ENCODE results near the gene IER5L.

IER5L gene

GRCh38 chr9:129148463-129149204 lies 29.4 kb downstream of the IER5L start:
- intact Hi-C loops (cut with DNase I; ENCODE audit: low total_unique reads) = loop anchor here (10.0 kb wide), 1 partner anchor 186 kb away; no protein-coding TSS in a partner anchor
- DNase-seq = no peak
- Histone ChIP-seq H3K4me3 (no peak overlapping the region), H3K4me1 (peaks cover 0 to 46% (median 38%) of the 10 kb centered on the region in 4 donors), H3K27me3 (no peaks in the 10 kb centered on the region), H3K27ac (peak overlapping the region; percentile 91 to 99), H3K36me3 (peaks cover 0 to 57% (median 5%) of the 10 kb centered on the region in 3 donors), H3K9me3 (no peaks in the 10 kb centered on the region)
- TF ChIP-seq, protein P1, sequence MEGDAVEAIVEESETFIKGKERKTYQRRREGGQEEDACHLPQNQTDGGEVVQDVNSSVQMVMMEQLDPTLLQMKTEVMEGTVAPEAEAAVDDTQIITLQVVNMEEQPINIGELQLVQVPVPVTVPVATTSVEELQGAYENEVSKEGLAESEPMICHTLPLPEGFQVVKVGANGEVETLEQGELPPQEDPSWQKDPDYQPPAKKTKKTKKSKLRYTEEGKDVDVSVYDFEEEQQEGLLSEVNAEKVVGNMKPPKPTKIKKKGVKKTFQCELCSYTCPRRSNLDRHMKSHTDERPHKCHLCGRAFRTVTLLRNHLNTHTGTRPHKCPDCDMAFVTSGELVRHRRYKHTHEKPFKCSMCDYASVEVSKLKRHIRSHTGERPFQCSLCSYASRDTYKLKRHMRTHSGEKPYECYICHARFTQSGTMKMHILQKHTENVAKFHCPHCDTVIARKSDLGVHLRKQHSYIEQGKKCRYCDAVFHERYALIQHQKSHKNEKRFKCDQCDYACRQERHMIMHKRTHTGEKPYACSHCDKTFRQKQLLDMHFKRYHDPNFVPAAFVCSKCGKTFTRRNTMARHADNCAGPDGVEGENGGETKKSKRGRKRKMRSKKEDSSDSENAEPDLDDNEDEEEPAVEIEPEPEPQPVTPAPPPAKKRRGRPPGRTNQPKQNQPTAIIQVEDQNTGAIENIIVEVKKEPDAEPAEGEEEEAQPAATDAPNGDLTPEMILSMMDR (IDR thresholded peaks at IDR 0.05) = no peak

GRCh38 chr9:129146441-129146941 lies 31.6 kb downstream of the IER5L start:
- Histone ChIP-seq H3K9me3 (no peaks in the 10 kb centered on the region), H3K4me1 (peaks cover 18 to 67% (median 59%) of the 10 kb centered on the region in 4 donors), H3K27me3 (no peaks in the 10 kb centered on the region), H3K27ac (peak overlapping the region; percentile 91 to 99), H3K36me3 (peaks cover 0 to 37% (median 3%) of the 10 kb centered on the region in 3 donors), H3K4me3 (no peak overlapping the region)
- TF ChIP-seq, protein P1 (IDR thresholded peaks at IDR 0.05) = no peak
- intact Hi-C loops (cut with DNase I; ENCODE audit: low total_unique reads) = loop anchor here (10.0 kb wide), 1 partner anchor 188 kb away; no protein-coding TSS in a partner anchor
- DNase-seq = peak in 1 of 2 donors; percentile 33

GRCh38 chr9:129145841-129146292 lies 32.2 kb downstream of the IER5L start:
- Histone ChIP-seq H3K4me3 (no peak overlapping the region), H3K9me3 (no peaks in the 10 kb centered on the region), H3K36me3 (peaks cover 0 to 31% (median 0%) of the 10 kb centered on the region in 3 donors), H3K27ac (peak overlapping the region; percentile 91 to 99), H3K27me3 (no peaks in the 10 kb centered on the region), H3K4me1 (peaks cover 18 to 73% (median 66%) of the 10 kb centered on the region in 4 donors)
- DNase-seq = no peak
- TF ChIP-seq, protein P1 (IDR thresholded peaks at IDR 0.05) = no peak
- intact Hi-C loops (cut with DNase I; ENCODE audit: low total_unique reads) = loop anchor here (10.0 kb wide), 1 partner anchor 189 kb away; no protein-coding TSS in a partner anchor

DNA sequence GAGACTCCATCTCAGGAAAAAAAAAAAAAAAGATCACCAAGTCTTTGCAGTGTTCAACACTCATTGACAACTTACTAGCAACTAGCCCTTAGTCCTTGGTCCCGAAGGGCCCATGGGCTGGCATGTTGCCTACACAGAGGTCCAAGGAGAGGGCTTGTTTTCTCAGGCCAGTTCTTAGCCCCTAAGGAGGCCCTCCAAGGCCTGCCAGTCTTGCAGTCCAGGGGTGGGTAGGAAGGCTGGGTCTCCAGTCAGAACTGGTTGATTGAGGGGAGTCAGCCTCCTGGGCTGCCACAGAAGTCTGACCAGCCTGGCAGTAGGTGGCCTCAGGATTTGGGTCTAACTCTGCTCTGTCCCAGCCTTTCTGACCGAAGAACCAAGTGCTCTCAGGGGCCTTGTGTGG lies 32.7 kb downstream of the IER5L start:
- TF ChIP-seq, protein P1 (IDR thresholded peaks at IDR 0.05) = no peak
- intact Hi-C loops (cut with DNase I; ENCODE audit: low total_unique reads) = loop anchor here (10.0 kb wide), 1 partner anchor 189 kb away; no protein-coding TSS in a partner anchor
- H3K27ac ChIP-seq = peak overlapping the region; percentile 91 to 99
- no peaks in the 10 kb centered on the region for H3K27me3 ChIP-seq
- H3K36me3 ChIP-seq = peaks cover 0 to 25% (median 0%) of the 10 kb centered on the region in 3 donors
- no peaks in the 10 kb centered on the region for H3K9me3 ChIP-seq
- no peak for DNase-seq
- H3K4me3 ChIP-seq = no peak overlapping the region
- H3K4me1 ChIP-seq = peaks cover 18 to 79% (median 71%) of the 10 kb centered on the region in 4 donors

DNA sequence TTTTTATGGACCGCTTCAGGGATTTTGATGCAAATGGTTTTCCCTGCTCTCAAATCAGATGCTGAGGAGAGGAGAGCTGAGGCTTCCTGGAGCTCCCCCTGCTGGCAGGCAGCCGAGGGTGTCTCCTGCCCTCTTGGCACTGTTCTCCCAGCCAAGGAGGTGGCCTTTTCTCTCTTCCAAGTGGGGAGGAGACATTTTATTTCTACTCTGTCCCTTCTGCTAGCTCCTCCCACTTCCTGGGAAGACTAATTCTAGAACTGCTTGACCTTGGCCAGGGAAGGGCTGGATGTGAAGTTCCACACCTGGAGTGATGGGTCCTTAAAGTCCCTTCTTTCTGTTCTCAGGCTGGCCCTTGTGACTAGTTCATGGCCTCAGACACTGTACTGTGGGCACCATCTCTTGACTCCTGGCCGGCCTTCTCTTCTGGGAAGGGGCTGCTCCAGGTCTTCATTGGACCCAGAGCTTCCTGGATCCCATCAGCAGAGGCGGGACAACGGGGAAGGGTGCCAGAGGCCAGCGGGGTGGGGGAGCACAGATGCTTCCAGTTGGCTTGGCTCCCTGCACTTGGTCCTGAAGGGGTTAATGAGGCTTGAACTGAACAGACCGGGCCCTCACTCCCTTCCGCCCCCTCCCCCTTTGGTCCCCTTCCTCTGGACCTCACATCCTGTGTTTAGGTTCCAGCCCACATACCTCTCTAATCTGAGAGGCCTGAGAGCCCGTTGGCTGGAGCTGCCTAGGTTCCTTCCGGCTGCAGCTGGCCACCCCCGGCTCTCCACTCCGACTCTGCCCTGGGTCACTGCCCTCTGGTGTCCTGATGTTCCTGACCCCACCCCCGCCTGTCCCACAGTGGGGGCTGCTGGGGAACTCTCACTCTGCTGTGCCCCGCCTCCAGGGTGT lies 34.8 kb downstream of the IER5L start:
- TF ChIP-seq, protein P1 (IDR thresholded peaks at IDR 0.05) = peak; percentile 73 to 82
- peak; percentile 86 to 97 for DNase-seq
- Histone ChIP-seq H3K9me3 (no peaks in the 10 kb centered on the region), H3K4me3 (no peak overlapping the region), H3K4me1 (peaks cover 18 to 97% (median 87%) of the 10 kb centered on the region in 4 donors), H3K36me3 (peaks cover 0 to 12% (median 0%) of the 10 kb centered on the region in 3 donors), H3K27ac (peak overlapping the region; percentile 91 to 99), H3K27me3 (no peaks in the 10 kb centered on the region)
- intact Hi-C loops (cut with DNase I; ENCODE audit: low total_unique reads) = loop anchor here (5.0 to 10.0 kb wide), 2 partner anchors 192 to 344 kb away; no protein-coding TSS in a partner anchor
